ENCODE data around the gene CCDC82. TPM values are rescaled to one million over a fixed set of nuclear protein-coding genes. Genes with fewer than 3 reads are reported as not detected.
A peak's percentile ranks its signal among the peaks of the same experiment; 100 is the strongest.
"Not testable (repeated sequence)": the region's sequence is repeated elsewhere in the genome, so short reads cannot be mapped to it uniquely, and the experiment has no call there.

Gene CCDC82
- total RNA-seq = 16.3 TPM
- polyA plus RNA-seq (ENCODE audit: insufficient read depth in 1 of 8, insufficient read length in 8 of 8, low replicate concordance in 1 of 8) = 10 to 100 TPM; 24.0 to 35.2 (median 29.2) TPM
- long read RNA-seq, donor 1, partial matches to known transcripts = 0 of 3 reads
- long read RNA-seq, donor 1, other reads (novel, unspliced or antisense) = 0 of 3 reads
- long read RNA-seq, donor 2, partial matches to known transcripts = 0 of 1 reads
- long read RNA-seq, donor 2, other reads (novel, unspliced or antisense) = 0 of 1 reads
- long read RNA-seq, donor 3, transcript CCDC82-218 (10 exons, 2,754 nt) = major isoform, 6 of 8 reads
- long read RNA-seq, donor 3, partial matches to known transcripts = 0 of 8 reads
- long read RNA-seq, donor 3, other reads (novel, unspliced or antisense) = 0 of 8 reads
- long read RNA-seq, donor 4 = 0 reads
- long read RNA-seq, donor 5, transcript CCDC82-218 (10 exons, 2,754 nt) = major isoform, 12 of 42 reads
- long read RNA-seq, donor 5, partial matches to known transcripts = 25 of 42 reads
- long read RNA-seq, donor 5, other reads (novel, unspliced or antisense) = 0 of 42 reads
- long read RNA-seq, donor 6, full-length matches to known transcripts = 12 of 20 reads
- long read RNA-seq, donor 6, partial matches to known transcripts = 8 of 20 reads
- long read RNA-seq, donor 6, other reads (novel, unspliced or antisense) = 0 of 20 reads
- long read RNA-seq, donor 7, full-length matches to known transcripts = 11 of 25 reads
- long read RNA-seq, donor 7, partial matches to known transcripts = 14 of 25 reads
- long read RNA-seq, donor 7, other reads (novel, unspliced or antisense) = 0 of 25 reads
- long read RNA-seq, donor 8, full-length matches to known transcripts = 4 of 9 reads
- long read RNA-seq, donor 8, partial matches to known transcripts = 5 of 9 reads
- long read RNA-seq, donor 8, other reads (novel, unspliced or antisense) = 0 of 9 reads
- long read RNA-seq, donor 9, full-length matches to known transcripts = 8 of 16 reads
- long read RNA-seq, donor 9, partial matches to known transcripts = 8 of 16 reads
- long read RNA-seq, donor 9, other reads (novel, unspliced or antisense) = 0 of 16 reads
- long read RNA-seq, donor 10, full-length matches to known transcripts = 14 of 22 reads
- long read RNA-seq, donor 10, partial matches to known transcripts = 8 of 22 reads
- long read RNA-seq, donor 10, other reads (novel, unspliced or antisense) = 0 of 22 reads
- long read RNA-seq, donor 11, full-length matches to known transcripts = 4 of 18 reads
- long read RNA-seq, donor 11, partial matches to known transcripts = 14 of 18 reads
- long read RNA-seq, donor 11, other reads (novel, unspliced or antisense) = 0 of 18 reads

DNA sequence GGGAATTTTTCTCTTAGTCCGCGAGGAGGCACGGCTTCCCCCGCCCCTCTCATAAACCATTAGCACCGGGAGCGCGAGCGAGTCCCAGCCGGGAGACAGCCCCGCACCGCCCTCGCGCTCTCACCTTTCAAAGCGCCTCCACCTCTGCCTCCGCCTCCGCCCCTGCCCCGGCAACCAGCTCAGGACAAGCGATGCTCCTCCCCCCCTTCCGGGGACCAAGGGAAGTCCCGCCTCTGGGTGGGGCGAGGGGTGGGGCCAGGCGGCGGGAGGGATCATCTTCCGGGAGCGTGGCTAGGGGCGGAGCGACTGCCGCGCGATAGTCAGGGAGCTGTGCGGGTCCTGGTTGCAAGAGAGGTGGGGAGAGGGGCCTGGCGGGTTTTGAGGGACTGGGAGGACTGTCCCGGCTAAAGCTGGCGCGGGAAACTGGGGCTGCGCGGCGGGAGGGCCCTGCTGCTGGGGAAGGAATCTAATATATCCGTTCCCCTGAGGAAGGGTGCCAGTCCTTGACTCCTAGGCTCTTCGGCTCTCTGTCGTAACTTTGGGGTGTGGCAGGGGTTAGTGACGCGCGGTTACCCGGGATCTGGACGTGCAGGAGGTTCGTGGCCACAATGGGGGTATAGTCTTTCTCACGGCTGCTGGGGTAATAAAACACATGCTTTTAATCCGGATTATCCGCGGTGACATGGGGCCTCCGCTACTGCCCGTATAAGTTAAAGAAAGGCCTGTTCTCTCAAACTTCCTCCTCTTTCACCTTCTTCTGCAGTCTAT, at the start of gene CCDC82, which contains the start of gene JRKL:
Gene CCDC82 (minus strand): TSS at position 193 of the 768 bp plus-strand sequence. CDS start 5,165 bp downstream, outside the sequence.
Gene JRKL (plus strand): TSS at position 294 of the 768 bp plus-strand sequence. CDS start 637 bp downstream, outside the sequence.
- H3K4me1 ChIP-seq (ENCODE audit: control insufficient read depth, insufficient read depth, low read length) = peaks cover 4% of the 10 kb centered on the region
- DNase-seq = peak; percentile 98
- H3K27me3 ChIP-seq (ENCODE audit: control insufficient read depth, insufficient read depth, low read length) = no peaks in the 10 kb centered on the region
- WGBS (ENCODE audit: insufficient coverage) = 2% methylated on average over 30 of the region's 53 CpGs
- H3K4me3 ChIP-seq (ENCODE audit: low read length) = peak within 1 kb of the TSS; percentile 97
- H3K27ac ChIP-seq (ENCODE audit: low read length) = peak within 1 kb of the TSS; percentile 96
- H3K36me3 ChIP-seq (ENCODE audit: control insufficient read depth, insufficient read depth, low read length) = no peaks in the 10 kb centered on the region
- H3K9me3 ChIP-seq (replicated peaks; ENCODE audit: control insufficient read depth, low read depth, low read length) = peaks cover 7% of the 10 kb centered on the region

DNA sequence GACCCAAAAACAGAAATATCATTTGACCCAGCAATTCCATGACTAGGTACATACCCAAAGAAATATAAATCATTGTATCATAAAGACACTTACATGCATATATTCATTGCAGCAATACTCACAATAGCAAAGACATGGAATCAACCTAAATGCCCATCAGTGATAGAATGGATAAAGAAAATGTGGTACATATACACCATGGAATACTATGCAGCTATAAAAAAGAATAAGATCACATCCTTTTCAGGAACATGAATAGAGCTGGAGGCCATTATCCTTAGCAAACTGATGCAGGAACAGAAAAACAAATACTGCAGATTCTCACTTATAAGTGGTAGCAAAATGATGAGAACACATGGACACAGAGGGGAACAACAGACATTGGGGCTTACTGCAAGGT, 42.9 kb upstream of the CCDC82 start:
- H3K9me3 ChIP-seq (replicated peaks; ENCODE audit: control insufficient read depth, low read depth, low read length); H3K4me3 ChIP-seq (ENCODE audit: low read length); H3K27me3 ChIP-seq (ENCODE audit: control insufficient read depth, insufficient read depth, low read length); H3K27ac ChIP-seq (ENCODE audit: low read length); DNase-seq; H3K36me3 ChIP-seq (ENCODE audit: control insufficient read depth, insufficient read depth, low read length); H3K4me1 ChIP-seq (ENCODE audit: control insufficient read depth, insufficient read depth, low read length): not testable (repeated sequence)

DNA sequence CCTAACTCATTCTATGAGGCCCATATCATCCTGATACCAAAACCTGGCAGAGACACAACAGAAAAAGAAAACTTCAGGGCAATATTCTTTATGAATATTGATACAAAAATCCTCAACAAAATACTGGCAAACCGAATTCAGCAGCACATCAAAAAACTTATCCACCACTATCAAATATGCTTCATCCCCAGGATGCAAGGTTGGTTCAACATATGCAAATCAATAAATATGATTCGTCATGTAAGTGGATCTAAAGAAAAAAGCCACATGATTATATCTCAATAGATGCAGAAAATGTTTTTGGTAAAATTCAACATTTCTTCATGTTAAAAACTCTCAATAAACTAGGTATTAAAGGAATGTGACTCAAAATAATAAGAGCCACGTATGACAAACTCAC, 41.0 kb upstream of the CCDC82 start:
- no peak for DNase-seq
- Histone ChIP-seq H3K4me1 (ENCODE audit: control insufficient read depth, insufficient read depth, low read length) (no peaks in the 10 kb centered on the region), H3K36me3 (ENCODE audit: control insufficient read depth, insufficient read depth, low read length) (no peaks in the 10 kb centered on the region), H3K9me3 (replicated peaks; ENCODE audit: control insufficient read depth, low read depth, low read length) (no peaks in the 10 kb centered on the region), H3K4me3 (ENCODE audit: low read length) (no peak overlapping the region), H3K27ac (ENCODE audit: low read length) (no peak overlapping the region), H3K27me3 (ENCODE audit: control insufficient read depth, insufficient read depth, low read length) (no peaks in the 10 kb centered on the region)
- whole genome bisulfite sequencing (ENCODE audit: insufficient coverage) = no CpG with 5 or more reads among the region's 3 CpGs

DNA sequence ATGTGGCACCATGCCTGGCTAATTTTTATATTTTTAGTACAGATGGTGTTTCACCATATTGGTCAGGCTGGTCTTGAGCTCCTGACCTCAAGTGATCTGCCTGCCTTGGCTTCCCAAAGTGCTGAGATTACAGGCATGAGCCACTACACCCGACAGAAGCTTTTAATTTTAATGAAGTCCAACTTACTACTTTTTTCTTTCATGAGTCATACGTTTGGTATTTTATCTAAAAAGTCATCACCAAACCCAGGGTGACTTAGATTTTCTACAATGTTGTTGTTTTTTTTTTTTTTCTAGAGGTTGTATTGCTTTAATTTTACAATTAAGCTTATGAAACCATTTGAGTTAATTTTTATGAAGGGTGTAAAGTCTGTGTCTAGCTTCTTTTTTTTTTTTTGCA, 35.0 kb upstream of the CCDC82 start:
- no peak overlapping the region for H3K27ac ChIP-seq (ENCODE audit: low read length)
- no peak overlapping the region for H3K4me3 ChIP-seq (ENCODE audit: low read length)
- DNase-seq = no peak
- WGBS (ENCODE audit: insufficient coverage) = no CpG with 5 or more reads among the region's 2 CpGs
- H3K36me3 ChIP-seq (ENCODE audit: control insufficient read depth, insufficient read depth, low read length) = no peaks in the 10 kb centered on the region
- H3K9me3 ChIP-seq (replicated peaks; ENCODE audit: control insufficient read depth, low read depth, low read length) = no peaks in the 10 kb centered on the region
- H3K4me1 ChIP-seq (ENCODE audit: control insufficient read depth, insufficient read depth, low read length) = no peaks in the 10 kb centered on the region
- no peaks in the 10 kb centered on the region for H3K27me3 ChIP-seq (ENCODE audit: control insufficient read depth, insufficient read depth, low read length)

DNA sequence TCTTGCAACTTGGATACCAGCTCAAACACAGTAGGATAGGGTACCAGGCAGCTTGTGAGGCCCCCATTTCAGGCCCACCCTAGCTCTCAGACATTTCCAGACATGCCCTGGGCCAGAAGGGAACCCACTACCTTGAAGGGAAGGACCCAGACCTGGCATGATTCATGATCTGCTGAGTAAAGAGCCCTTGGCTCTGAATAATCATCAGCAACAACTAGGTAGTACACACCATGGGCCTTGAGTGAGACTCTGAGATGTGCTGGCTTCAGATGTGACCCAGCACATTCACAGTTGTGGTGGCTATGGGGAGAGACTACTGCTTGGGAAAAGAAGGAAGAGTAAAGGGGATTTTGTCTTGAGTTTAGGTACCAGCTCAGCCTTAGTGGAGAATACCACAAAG, 23.7 kb upstream of the CCDC82 start:
- H3K4me1 ChIP-seq (ENCODE audit: control insufficient read depth, insufficient read depth, low read length) = no peaks in the 10 kb centered on the region
- H3K36me3 ChIP-seq (ENCODE audit: control insufficient read depth, insufficient read depth, low read length) = no peaks in the 10 kb centered on the region
- DNase-seq = no peak
- H3K9me3 ChIP-seq (replicated peaks; ENCODE audit: control insufficient read depth, low read depth, low read length) = no peaks in the 10 kb centered on the region
- H3K27me3 ChIP-seq (ENCODE audit: control insufficient read depth, insufficient read depth, low read length) = no peaks in the 10 kb centered on the region
- no peak overlapping the region for H3K27ac ChIP-seq (ENCODE audit: low read length)
- H3K4me3 ChIP-seq (ENCODE audit: low read length) = no peak overlapping the region

DNA sequence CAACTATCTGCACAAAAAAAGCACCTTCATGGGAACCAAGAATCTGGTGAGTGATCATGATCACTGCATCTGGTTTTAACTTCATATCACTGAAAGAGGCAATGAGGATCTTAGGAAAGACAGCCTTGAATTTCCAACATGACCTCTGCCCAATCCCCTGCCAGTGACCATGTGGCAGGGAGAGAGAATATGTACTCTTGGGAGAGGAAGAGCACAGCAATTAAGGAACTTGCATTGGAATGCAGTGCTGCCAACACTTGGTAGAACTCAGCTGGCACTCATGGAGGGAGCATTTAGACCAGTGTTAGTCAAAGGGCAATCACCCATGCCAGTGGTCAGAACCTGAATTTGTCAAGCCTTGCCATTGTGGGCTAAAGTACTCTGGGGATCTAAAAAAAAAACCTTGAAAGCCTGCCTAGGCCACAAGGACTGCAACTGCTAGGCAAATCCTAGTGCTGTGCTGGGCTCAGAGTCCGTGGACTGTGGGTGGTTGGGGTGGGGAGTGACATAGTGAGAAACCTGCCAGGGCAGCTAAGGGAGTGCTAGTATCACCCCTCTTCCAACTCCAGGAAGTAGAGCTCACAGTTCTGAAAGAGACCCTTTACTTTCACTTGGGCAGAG, 23.2 kb upstream of the CCDC82 start:
- no peak overlapping the region for H3K27ac ChIP-seq (ENCODE audit: low read length)
- no peaks in the 10 kb centered on the region for H3K9me3 ChIP-seq (replicated peaks; ENCODE audit: control insufficient read depth, low read depth, low read length)
- DNase-seq = no peak
- no peaks in the 10 kb centered on the region for H3K36me3 ChIP-seq (ENCODE audit: control insufficient read depth, insufficient read depth, low read length)
- no peaks in the 10 kb centered on the region for H3K4me1 ChIP-seq (ENCODE audit: control insufficient read depth, insufficient read depth, low read length)
- no CpG with 5 or more reads among the region's 1 CpG for WGBS (ENCODE audit: insufficient coverage)
- H3K27me3 ChIP-seq (ENCODE audit: control insufficient read depth, insufficient read depth, low read length) = no peaks in the 10 kb centered on the region
- no peak overlapping the region for H3K4me3 ChIP-seq (ENCODE audit: low read length)

DNA sequence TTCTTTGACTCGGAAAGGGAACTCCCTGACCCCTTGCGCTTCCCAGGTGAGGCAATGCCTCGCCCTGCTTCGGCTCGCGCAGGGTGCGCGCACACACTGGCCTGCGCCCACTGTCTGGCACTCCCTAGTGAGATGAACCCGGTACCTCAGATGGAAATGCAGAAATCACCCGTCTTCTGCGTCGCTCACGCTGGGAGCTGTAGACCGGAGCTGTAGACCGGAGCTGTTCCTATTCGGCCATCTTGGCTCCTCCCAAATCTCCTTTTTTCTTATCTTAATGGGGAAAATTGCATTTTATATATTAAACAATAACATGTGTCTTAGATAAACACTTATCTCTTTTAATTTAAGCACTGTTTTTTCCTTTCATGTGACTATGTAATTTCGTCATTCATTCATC, 21.7 kb upstream of the CCDC82 start:
- not testable (repeated sequence) for H3K4me3 ChIP-seq (ENCODE audit: low read length); H3K9me3 ChIP-seq (replicated peaks; ENCODE audit: control insufficient read depth, low read depth, low read length); H3K27me3 ChIP-seq (ENCODE audit: control insufficient read depth, insufficient read depth, low read length); H3K27ac ChIP-seq (ENCODE audit: low read length); DNase-seq; H3K4me1 ChIP-seq (ENCODE audit: control insufficient read depth, insufficient read depth, low read length); H3K36me3 ChIP-seq (ENCODE audit: control insufficient read depth, insufficient read depth, low read length)
- WGBS (ENCODE audit: insufficient coverage) = no CpG with 5 or more reads among the region's 18 CpGs

DNA sequence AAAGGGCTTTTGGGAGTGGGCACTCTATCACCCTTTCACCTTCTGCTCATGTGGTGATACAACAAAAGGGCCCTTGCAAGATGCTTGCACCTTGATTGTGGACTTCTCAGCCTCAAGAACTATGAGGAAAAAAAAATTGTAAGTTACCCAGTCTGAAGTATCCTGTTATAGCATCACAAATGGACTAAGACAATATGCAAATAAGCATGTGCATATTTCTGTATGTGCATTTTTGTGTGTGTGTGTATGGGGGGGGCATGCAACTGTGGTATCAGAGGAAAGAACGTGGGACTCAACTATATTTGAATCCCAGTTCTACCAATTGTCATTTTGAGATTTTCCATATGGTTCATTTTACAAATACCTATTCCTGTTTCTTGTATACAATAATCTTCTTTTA, 11.0 kb upstream of the CCDC82 start:
- Histone ChIP-seq H3K9me3 (replicated peaks; ENCODE audit: control insufficient read depth, low read depth, low read length) (no peaks in the 10 kb centered on the region), H3K27me3 (ENCODE audit: control insufficient read depth, insufficient read depth, low read length) (no peaks in the 10 kb centered on the region), H3K27ac (ENCODE audit: low read length) (no peak overlapping the region), H3K36me3 (ENCODE audit: control insufficient read depth, insufficient read depth, low read length) (no peaks in the 10 kb centered on the region), H3K4me1 (ENCODE audit: control insufficient read depth, insufficient read depth, low read length) (no peaks in the 10 kb centered on the region), H3K4me3 (ENCODE audit: low read length) (no peak overlapping the region)
- DNase-seq = no peak
- no CpG with 5 or more reads among the region's 1 CpG for WGBS (ENCODE audit: insufficient coverage)

DNA sequence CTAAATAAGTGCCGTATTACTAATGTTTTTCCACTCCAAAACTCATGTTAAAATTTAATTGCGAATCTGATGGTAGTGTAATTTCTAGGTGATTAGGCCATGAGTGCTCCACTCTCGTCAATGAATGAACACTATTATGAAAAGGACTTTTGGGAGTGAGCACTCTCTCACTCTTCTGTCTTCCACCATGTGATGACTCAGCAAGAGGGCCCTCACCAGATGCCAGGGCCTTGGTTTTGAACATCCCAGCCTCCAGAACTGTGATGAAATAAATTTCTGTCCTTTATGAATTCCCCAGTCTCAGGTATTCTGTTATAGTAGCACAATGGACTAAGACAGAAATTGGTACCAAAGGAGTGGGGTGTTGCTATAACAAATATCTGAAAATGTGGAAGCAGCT, 8.2 kb upstream of the CCDC82 start:
- Histone ChIP-seq H3K27ac (ENCODE audit: low read length) (no peak overlapping the region), H3K4me1 (ENCODE audit: control insufficient read depth, insufficient read depth, low read length) (no peaks in the 10 kb centered on the region), H3K36me3 (ENCODE audit: control insufficient read depth, insufficient read depth, low read length) (no peaks in the 10 kb centered on the region), H3K27me3 (ENCODE audit: control insufficient read depth, insufficient read depth, low read length) (no peaks in the 10 kb centered on the region), H3K9me3 (replicated peaks; ENCODE audit: control insufficient read depth, low read depth, low read length) (no peaks in the 10 kb centered on the region), H3K4me3 (ENCODE audit: low read length) (no peak overlapping the region)
- no CpG with 5 or more reads among the region's 3 CpGs for WGBS (ENCODE audit: insufficient coverage)
- DNase-seq = no peak

Data from muscle of leg (tissue), 16 donors.